Smooth muscle cell of the pulmonary artery (primary cell): ENCODE data around the gene ALG10. TPM values are rescaled to one million over a fixed set of nuclear protein-coding genes. Genes with fewer than 3 reads are reported as not detected.

Experiments
- total RNA-seq: library from RNA; depleted of rRNA; stranded (reverse); fragments of >200 nt; gene quantifications from 2 replicates; pipeline ENCODE4 v1.2.3, GENCODE V29; 2014

ALG10 gene
- total RNA-seq: 7.1 and 9.2 TPM in 2 replicates

GRCh38 chr12:34022079-34022830, at the start of gene ALG10:
ALG10 (plus strand) TSS chr12:34022496; CDS start chr12:34022600, 104 bp downstream.

